NCI-H2227 (cell line): ENCODE measurements around the gene OR6T1.

Experiments
- DNase-seq: peaks from one replicate; lab custom pipeline; 2025; ENCODE audit not compliant: unreplicated experiment; lab: John Stamatoyannopoulos, UW

OR6T1 gene

GRCh38 chr11:123943738-123944137, at the start of gene OR6T1:
TSS of gene OR6T1 (minus strand) at chr11:123943838. CDS start at chr11:123943838, 0 bp downstream.
- DNase-seq, result no peak

GRCh38 chr11:123979311-123979710, 35.7 kb upstream of the OR6T1 start:
- DNase-seq, result no peak

DNA sequence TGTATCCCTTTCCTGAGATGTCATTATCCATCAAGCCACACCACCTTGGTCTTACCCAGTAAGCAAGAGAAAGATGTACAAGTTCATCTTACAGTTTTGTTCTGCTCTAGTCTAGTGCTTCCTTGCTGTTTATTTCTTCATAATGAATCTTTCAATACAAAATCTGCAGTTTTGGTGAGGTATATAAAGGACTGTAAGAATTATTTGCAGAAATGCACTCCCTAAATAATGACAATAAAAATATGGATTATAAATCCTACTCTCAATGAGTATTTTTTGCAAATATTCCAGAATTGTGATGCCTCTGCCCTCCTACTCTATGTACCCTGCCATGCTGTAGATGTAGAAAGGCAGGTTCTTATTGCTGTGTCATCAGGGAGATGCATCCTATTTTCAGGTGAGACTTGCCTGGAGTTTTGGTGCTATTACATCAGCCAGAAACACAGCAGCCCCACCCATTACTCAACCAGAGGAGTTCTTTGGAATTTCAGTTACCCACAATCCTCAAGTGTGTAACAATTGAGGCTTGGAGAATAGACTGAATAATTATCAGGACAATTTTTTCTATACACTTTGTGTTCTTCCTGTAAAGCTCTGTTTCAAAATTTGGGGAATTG, 34.2 kb upstream of the OR6T1 start, which contains the start of gene OR10S1:
Gene OR10S1 (minus strand): TSS at position 51 of the 617 bp plus-strand sequence. CDS start 117 bp downstream, outside the sequence.
- DNase-seq, result no peak

DNA sequence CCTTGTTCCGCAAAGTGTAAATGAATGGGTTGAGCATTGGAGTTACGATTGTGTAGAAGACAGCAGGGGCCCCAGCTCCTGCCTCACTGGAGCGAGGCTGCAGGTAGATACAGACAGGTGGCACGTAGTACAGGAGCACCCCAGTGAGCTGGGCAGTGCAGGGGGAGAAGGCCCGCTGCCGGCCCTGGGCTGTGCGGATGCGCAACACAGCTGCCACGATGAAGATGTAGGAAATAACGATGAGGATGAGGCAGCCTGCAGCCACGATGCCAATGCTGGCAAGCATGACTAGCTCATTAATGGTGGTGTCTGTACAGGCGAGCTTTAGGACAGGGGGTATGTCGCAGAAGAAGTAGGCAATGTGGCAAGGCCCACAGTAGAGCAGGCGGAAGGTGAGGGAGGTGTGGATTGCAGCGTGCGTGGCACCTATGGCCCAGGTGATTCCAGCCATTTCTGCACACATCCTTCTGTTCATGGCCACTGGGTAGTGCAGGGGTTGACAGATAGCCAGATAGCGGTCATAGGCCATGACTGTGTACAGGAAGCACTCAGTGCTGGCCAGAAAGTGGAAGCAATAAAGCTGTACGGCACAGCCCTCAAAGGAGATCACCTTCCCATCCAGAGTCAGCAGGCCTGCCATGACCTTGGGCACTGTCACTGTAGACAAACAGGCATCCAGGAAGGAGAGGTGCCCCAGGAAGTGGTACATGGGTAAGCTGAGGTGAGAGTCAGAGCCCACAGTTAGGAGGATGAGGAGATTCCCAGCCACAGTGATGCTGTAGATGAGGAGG, 33.3 kb upstream of the OR6T1 start:
- DNase-seq, result no peak

- no peak for DNase-seq
Observed at GRCh38 chr11:123973816-123974215, 30.2 kb upstream of the OR6T1 start.

- no peak for DNase-seq
Observed at GRCh38 chr11:123956752-123957151, 13.1 kb upstream of the OR6T1 start.

DNA sequence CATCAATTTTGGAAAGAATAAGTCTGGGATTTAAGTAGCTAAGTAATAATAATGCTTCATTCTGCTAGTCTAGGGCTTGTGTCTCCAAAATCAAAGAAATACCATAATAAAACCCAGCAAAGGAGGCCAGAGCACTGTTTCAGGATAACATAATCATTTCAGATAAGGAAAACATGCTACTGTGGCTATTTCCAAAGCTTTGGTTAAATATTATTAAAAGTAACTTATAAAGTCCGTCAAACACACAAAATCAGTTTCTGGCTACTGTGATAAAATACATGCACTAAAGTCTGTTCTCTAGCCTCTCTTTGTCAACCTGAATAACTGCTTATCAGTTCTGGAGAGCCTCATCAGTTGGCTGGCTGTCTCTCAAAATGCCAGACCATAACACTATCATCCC, 1.5 kb upstream of the OR6T1 start:
- no peak for DNase-seq

DNA sequence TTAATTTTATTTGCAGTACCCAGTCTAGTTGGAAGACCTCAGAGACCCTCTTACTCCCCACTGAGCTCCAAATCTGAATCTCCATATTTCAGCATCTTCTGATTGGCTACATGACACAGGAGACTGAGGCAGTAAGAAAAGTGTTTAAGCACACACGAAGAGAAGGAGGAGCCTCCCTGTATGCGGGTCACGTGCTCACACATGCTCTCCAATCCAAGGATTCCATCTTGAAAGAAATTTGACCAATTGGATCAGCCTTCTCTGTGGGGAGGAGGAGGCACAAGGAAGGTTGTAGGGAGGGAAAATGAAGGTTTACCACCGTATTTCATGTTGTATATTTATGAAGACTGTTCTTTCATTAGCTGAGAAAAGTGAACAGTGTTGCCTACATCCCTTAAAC, 1.2 kb downstream of the OR6T1 start:
- DNase-seq, result no peak

GRCh38 chr11:123939317-123939716, 4.3 kb downstream of the OR6T1 start, which contains the start of gene OR4D5:
TSS of gene OR4D5 (plus strand) at chr11:123939617. CDS start at chr11:123939617, 0 bp downstream.
- no peak for DNase-seq

DNA sequence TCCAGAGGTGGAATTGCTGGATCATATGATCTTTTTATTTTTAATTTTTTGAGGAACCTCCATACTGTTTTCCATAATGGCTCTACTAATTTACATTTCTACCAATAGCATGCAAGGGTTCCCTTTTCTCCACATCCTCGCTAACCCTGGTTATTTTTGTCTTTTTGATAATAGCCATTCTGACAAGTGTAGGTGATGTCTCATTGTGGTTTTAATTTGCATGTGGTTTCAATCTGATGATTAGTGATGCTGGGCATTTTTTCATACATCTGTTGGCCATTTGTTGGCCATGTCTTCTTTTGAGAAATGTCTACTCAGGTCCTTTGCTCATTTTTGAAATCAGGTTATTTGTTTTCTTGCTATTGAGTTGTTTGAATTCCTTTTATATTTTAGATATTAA, 19.6 kb downstream of the OR6T1 start:
- no peak for DNase-seq

DNA sequence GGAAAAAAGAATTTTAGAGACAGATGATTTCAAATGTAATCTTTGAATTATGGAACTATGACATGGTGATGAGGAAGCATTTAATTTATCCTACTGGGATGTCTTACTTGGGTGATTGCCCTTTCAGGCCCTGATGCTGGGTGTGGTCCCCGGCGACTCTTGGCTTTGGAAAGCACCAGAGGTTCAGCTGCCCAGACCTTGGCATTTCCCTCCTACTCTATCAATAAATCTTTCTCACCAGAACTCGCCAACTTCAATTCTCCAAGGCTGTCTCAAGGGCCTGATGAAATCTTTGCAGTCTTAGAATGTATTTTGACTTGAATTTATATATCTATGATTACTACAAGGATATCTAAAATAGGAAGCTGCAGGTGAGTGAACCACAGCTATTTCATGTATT, 22.7 kb downstream of the OR6T1 start:
- DNase-seq, result no peak

DNA sequence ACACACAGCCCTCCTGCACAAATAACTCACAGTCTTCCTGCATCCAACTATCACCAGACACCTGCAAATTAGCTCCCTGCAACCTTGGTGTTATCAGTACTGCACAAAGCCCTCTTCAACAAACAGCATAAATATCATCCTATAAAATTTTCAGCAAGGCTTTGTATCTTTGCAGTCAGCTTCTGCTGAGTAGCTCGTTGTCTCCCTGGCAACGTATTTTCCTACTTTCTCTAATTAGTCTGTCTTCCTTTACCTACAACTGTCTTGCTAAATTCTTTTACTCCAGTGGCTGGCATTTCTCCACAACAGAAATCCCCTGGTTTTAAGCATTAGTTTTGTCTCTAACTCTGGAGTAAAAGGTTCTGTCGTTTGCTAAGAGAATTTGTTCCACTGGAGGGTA, 37.8 kb downstream of the OR6T1 start:
- DNase-seq, result no peak

GRCh38 chr11:123904932-123905331, 38.7 kb downstream of the OR6T1 start:
- DNase-seq, result no peak

DNA sequence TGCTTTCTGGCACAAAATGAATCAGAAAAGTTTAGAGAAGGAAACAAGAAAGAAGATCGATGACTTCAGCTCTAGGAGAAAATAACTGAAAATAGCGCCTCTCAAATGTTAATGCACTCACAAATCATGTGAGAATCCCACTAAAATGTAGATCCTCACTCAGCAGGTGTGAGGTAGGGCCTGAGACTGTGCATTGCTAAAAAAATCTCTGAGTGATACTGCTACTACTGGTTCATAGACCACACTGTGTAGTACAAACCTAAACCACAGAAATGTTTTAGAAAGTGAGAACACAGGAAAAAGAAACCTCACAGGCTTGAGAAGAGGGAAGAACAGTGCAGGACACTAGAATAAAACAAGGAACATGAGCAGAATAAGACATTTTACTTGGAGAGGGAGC, 39.7 kb downstream of the OR6T1 start:
- no peak for DNase-seq

GRCh38 chr11:123901867-123902266, 41.8 kb downstream of the OR6T1 start, which contains the start of gene OR8D4:
TSS of gene OR8D4 (plus strand) at chr11:123902167. CDS start at chr11:123906432, 4,265 bp downstream.
- no peak for DNase-seq

- no peak for DNase-seq
Observed at GRCh38 chr11:123899792-123900191, 43.8 kb downstream of the OR6T1 start.
